Measurements from ENCODE around the gene CTPS2.

GRCh38 chrX:16719334-16720084, 7.0 kb upstream of the CTPS2 start, which contains the start of gene SYAP1:
- TF ChIP-seq TCF7L2 (IDR thresholded peaks at IDR 0.05; ENCODE audit: low read depth, low read length) (no peak), SIN3A (IDR thresholded peaks at IDR 0.05; ENCODE audit: borderline replicate concordance, insufficient read depth, low read depth, low read length) (no peak)

Data from Panc1 (cell line).